GM21576 (cell line): ENCODE results near the gene TMED1.

Experiments
- ATAC-seq: cut with Tn5 transposase; IDR thresholded peaks from one replicate; pipeline ENCODE4 v1.9.1; 2021; ENCODE audit warnings: mild to moderate bottlenecking, moderate library complexity; ENCODE audit not compliant: unreplicated experiment

TMED1 gene

GRCh38 chr19:10832939-10833296, 3.1 kb downstream of the TMED1 start:
- no peak for ATAC-seq

DNA sequence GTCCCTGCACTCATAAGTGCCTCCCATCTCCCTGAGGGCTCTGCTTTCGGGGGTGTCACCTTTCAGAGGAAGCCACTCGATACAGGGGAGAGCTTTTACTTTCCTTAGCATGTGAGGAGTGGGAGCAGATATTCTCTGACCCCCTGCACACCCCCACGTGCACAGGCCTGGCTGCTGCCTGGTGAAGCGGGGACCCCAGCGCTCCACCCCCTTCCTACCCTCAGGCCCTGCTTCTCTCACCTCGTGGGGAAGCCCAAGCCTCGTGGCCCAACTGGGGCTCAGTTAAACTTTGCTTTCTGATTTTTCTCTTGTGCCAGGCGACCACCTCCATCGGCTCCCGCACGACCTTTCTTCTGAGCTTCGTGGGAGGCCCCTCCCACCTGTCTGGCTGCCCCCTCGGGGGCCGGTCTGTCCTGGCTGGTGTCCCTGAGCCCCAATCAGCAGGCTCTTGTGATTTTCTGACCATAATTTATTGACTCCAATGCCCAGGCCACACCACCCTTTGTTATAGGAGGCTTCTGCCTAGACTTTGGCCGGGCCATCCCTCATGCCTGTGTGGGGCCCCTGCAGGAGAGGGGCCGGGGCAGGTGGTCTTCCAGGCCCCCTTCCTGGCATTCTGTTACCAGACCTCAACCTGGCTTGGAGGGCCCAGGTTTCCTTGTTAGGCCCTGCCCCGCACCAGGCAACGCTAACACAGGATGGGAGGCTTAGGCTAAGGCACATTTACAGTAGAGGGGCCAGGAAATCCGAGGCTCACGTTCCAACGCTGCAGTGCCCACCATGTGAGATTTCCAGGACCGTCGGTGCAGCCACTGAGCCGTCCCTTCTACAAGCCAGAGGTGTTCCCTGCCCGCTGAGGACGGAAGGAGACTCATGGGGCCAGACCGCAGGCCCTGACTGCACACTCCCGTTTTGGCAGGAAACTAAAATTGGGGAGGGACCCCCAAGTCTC, 3.7 kb downstream of the TMED1 start:
- no peak for ATAC-seq

DNA sequence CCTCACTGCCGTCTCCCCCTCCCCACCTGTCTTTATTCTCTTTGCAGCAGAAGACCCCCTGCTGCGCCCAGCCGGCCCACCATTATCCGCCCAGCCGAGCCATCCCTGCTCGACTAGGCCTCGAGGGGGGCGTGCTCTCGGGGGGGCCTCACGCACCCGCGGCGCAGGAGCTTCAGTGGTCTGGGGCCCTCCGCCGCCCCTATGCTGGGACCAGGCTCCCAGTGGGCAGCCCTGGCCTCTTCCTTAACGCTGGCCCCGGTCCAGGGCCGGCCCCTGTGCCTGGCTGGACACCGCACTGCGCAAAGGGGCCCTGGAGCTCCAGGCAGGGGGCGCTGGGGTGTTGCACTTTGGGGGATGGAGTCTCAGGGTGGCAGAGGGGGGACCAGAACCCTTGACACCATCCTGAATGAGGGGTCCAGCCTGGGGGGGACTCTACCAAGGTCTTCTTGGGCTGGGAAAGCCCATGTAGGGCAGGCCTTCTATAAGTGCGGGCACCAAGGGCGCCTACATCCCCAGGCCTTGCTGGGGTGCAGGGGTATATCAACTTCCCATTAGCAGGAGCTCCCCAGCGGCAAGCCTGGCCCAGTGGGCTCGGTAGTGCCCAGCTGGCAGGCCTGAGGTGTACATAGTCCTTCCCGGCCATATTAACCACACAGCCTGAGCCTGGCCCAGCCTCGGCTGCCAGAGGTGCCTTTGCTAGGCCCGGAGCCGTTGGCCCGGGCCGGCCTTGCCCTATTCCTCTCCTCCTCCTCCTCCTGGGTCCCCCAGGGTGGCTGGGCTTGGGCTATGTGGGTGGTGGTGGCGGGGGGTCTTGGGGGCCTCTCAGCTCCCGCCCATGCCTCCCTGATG, 4.9 kb downstream of the TMED1 start:
- ATAC-seq, result no peak

DNA sequence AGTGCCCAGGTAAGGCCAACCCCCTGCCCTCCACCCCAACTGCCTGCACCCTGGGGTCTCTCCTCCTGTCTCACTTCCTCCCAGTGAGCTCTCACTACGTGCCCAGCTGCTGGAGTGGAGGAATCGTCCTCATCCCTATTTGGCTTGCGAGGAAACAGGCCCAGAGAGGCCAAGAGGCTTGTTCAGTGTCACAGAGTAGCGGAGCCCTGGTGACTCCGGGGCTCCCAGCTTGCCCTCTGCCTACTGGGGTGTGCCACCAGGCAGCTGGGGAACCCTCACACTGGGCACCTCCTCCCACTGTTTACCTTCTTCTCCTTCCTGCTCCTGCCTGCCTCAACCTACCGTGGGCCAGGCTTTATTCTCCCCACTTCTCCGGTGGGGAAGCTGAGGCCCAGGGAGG, 5.6 kb downstream of the TMED1 start:
- ATAC-seq, result no peak

GRCh38 chr19:10829967-10830366, 6.0 kb downstream of the TMED1 start:
- ATAC-seq, result no peak

DNA sequence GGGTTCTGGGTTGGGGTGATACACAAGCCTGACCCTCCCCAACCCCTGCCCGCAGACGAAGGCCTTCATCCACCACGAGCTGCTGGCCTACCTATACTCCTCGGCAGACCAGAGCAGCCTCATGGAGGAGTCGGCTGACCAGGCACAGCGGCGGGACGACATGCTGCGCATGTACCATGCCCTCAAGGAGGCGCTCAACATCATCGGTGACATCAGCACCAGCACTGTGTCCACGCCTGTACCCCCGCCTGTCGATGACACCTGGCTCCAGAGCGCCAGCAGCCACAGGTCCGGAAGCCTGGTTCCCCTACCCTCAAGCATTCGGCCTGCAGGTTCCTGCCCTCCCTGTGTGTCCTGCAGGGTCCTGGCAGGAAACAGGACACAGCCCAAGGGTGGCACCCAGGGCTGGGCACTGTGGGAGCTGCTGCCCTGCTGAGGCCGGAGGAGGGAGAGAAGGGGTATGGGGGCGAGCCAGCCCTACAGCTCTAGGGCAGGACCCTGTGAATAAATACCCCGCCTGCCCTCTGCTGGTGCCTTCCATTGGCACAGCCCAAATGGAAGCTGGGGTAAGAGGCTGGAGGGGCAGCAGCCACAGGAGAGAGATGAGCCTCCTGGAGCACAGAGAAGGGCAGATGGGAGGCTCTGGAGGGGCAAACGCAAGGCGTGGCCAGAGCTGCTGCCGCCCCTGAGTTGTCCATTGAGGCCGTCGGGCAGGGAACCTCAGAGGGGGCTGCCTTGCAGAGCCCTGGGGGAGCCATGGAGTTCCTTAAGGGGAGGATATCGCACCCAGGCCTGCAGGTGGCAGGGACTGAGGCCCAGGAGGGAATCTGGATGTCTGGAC, 6.8 kb downstream of the TMED1 start:
- ATAC-seq, result no peak

DNA sequence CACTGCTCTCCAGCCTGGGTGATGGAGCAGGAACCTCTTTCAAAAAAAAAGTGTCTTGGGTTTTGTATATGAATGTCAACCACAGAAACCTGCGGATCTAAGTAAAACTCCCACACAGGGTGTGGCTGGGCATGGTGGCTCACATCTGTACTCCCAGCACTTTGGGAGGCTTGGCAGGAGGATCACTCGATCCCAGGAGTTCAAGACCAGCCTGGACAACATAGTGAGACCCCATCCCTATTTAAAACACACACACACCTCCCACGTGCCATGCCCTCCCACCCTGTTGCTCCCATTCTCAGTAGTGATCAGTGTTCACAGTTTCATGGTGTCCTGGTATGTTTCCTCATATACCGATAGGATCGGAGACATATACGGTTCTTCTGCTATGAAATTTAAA, 9.2 kb downstream of the TMED1 start:
- no peak for ATAC-seq

DNA sequence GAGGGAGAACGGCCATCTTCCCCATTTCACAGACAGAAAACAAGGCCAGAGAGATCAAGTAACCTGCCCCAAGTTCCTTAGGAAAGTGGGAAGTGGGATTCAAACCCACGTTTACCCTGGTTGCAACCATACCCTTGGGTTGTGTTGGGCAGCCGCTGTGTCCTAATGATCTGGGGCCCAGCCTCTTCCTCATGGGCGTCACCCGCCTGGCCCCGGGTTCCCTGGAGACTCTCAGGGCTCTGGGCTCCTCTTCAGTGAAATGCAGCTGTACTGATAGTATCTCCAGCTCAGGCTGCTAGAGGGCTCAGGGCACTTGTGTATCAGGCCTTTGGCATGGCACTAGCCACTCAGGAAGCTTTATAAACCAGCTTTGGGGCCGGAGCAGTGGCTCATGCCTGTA, 9.8 kb downstream of the TMED1 start:
- no peak for ATAC-seq

DNA sequence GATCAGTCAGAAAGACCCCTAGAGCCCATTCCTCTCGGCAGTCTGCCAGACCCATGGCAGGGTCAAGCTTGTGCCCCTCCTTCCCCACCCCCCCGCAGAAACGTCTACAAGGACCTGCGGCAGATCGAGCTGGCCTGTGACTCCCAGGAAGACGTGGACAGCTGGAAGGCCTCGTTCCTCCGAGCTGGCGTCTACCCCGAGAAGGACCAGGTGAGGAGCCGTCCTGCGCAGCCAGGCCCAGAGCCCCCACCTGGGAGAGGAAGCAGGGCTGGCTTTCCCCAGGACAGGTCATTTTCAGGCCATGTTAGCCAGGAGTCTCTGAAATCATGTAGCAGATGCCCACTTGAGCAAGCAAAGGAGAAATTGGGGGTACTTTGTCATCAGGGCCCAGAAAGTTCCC, 12.3 kb downstream of the TMED1 start:
- no peak for ATAC-seq

- ATAC-seq, result no peak
Observed at GRCh38 chr19:10820173-10820572, 15.8 kb downstream of the TMED1 start.

- ATAC-seq, result no peak
Observed at GRCh38 chr19:10819124-10820060, 16.6 kb downstream of the TMED1 start.

- no peak for ATAC-seq
Observed at GRCh38 chr19:10818301-10819123, 17.5 kb downstream of the TMED1 start.

DNA sequence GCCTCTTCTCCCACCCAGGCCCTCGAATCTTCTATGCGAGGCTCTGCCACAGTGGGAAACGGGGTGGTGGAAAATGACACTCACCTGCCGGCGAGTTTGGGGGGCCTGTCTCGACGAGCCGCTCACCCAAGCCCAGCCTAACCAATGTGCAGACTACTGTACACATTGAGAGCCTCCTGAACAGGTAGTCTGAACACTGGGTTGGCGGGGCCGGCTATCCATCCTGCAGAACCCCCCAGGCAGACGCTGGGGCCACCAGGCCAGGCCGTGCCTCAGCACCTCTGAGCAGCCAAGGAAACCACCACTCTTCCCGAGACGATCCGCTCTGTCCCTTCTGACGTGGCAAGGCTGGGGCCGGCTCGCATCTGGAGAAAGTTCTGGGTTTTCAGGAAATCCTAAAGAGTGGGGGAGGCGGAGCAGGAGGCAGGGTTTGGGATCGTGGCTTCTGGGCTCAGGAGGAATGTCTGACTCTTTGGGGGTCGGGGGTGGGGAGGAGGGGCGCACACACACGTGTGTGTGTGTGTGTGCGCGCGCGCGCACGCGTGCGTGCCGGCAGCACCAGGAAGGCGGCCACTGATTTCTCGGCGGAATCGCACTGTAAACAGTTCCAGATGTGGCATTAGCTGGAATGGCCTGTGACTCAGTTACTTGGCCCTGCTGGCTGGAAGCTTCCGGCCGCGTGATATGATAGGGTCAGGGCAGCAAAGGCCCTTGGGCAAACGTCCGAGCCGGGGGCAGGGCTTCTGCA, 18.5 kb downstream of the TMED1 start:
- no peak for ATAC-seq

- no peak for ATAC-seq
Observed at GRCh38 chr19:10816691-10817090, 19.3 kb downstream of the TMED1 start.

DNA sequence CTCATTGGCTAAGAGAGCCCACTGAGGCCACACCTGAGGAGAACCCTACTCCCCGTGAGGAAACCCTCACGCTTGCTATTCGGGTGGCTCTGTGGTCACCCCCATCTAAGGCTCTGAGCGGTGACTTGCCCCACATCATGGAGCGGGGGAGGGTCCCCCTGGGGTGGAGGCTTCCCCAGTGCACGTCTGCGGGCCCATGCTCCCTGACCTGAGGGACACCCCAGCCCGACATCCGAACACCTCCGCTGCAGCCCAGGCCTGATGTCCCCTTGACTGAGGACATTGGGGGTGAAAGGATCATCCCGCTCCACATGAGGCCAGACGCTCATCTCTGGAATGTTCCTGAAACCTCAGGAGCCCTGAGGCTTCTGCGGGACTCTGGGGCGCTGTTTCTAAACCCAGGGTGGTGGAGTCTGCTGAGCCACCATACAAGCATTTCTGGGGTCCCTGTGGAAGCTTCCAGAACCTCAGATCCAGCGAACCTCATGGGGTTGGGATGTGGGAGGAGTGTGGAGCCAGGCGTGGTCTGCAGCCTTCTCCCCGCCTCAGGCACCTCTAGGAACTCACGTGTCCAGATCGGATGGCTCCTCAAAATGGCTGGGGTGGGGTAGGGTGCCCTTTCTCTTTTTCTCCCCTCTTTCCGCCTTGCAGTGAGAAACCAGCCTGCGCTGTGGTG, 19.9 kb downstream of the TMED1 start:
- no peak for ATAC-seq

- ATAC-seq, result no peak
Observed at GRCh38 chr19:10815007-10815536, 20.9 kb downstream of the TMED1 start.

DNA sequence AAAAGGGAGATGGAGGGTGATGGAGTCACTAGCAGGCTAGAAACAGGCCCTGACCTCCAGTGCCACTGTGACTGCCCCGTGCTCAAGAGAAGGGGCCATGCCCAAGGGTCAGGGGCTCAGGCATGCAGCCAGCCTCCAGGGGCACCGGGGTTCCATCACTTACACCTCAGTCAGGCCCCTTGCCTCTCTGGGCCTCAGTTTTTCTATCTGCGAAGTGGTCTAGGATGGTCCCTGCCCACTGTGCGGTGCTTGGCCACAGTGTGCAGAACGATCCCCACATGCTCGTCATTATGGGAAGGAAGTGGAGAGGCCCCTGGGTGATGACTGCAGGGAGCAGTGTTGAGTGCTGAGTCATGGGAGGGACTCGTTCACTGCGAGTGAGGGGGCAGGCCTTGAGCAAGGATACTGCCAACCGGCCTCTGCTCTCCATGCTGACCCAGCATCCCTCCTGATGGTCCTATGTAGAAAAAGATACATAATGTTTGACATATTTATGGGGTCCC, 23.1 kb downstream of the TMED1 start:
- no peak for ATAC-seq
